Endothelial cell of hepatic sinusoid (primary cell): Measurements from ENCODE around the gene MAFB.

Experiments used
- in situ Hi-C: cut with HindIII; loops from 2 replicates; pipeline ENCODE4 v1.10.0; 2017; ENCODE audit warnings: low sequenced_read_pairs

The MAFB gene

DNA sequence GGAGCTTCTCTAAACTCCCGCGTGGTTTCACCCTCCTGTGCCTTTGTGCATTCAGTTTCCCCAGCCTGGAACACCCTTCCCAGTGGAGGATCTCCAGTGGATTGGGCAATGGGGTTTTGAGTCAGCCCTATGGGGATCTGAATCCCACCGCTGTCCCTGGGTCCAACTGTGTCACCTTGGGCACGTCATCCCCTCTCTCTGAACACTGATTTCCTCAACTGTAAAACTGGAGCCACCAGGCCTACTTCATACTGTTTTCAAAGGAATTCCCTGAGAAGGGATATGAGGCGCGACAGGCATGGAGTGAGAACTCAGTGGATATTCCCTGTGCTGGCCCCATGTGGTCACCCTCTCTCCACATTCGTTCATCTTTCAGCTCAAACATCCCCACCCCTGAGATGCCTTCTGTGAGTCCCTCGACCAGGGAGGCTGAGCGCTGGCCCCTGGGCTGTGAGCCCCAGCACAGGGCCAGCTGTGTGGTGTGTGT, 25.7 kb downstream of the MAFB start:
- in situ Hi-C loops, result no loop called here

GRCh38 chr20:40659567-40659966, 29.5 kb downstream of the MAFB start:
- in situ Hi-C loops, result no loop called here

DNA sequence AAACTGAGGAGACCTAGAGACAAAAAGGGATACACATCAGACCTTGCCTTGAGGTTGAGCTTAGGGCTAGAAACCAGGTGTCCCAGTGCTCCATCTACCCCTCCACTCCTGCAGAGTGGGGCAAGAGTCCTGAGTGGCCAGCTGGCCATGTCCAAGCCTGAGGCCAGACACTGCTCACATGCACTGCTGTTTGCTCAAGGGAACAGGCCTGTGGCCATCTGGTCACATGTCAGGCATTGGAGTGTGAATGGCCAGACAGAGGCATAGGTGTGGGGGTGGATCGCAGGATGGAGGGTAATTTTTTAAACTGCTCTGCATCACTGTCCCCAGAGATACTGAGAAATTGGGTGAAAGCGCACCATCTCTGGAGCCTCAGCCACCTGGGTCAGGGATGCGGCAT, 30.5 kb downstream of the MAFB start:
- in situ Hi-C loops, result no loop called here

DNA sequence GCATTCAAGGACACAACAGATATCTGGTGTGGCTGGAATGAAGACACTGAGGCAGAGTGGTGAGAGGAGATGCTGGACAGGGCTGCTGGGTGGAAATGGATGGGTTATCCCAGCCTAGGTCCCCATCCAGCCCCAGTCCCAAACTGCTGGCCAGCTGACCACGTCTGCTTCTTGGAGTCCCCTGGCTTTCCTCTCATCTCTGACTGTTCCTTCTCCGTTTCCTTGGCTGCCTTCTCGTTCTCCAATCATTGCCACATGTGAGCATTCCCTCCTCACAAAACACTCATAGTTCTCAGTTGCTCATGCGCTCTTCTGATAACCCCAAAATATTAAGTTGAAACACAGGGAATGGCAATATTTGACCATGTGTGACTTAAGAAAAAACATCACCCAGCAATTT, 31.5 kb downstream of the MAFB start:
- in situ Hi-C loops, result no loop called here

DNA sequence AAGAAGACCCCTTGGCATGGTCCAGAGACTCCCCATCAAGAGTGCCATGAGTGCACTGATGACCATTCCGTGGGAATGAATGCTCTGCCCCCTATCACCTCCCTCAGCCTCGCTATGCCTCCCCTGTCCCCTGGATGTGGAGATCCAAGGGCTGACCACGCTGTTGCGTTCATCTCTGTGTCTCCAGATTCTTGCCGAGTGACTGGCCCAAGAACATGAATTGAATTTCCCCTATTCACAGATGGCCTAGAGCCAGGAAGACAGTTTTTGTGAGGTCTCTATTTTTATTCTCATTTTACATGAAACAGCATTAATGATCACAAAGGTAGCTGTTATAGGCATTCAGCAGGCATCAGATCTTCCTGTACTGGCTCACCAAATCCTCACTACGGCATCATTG, 33.6 kb downstream of the MAFB start:
- in situ Hi-C loops, result no loop called here

DNA sequence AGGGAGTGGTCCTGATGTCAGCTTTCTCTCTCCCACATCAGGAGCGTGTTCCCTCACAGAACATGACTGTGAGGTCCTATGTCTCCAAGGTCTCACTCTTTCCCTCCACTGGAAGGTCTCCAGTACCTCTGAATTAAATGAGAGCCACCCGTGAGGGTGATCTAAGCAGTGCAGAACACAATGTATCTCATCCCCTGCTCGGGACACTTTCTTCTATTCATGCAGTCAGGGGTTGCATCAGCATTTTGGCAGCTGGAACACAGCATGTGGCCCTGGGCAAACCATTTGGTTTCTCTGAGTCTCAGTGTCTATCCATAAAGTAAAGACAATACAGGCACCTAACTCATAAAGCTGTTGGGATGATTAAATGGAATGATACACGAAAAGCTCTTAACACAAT, 34.2 kb downstream of the MAFB start:
- in situ Hi-C loops, result loop anchor here (5.0 kb wide), 1 partner anchor 83 kb away; no protein-coding TSS in a partner anchor

- in situ Hi-C loops, result loop anchor here (5.0 kb wide), 1 partner anchor 80 kb away; no protein-coding TSS in a partner anchor
Measured at GRCh38 chr20:40652441-40652987, 36.5 kb downstream of the MAFB start.

- in situ Hi-C loops, result loop anchor here (5.0 kb wide), 1 partner anchor 79 kb away; no protein-coding TSS in a partner anchor
Measured at GRCh38 chr20:40651151-40651550, 37.9 kb downstream of the MAFB start.

GRCh38 chr20:40650707-40651106, 38.3 kb downstream of the MAFB start:
- in situ Hi-C loops, result loop anchor here (5.0 kb wide), 1 partner anchor 78 kb away; no protein-coding TSS in a partner anchor

GRCh38 chr20:40648210-40649072, 40.6 kb downstream of the MAFB start:
- in situ Hi-C loops, result no loop called here

GRCh38 chr20:40646813-40647212, 42.2 kb downstream of the MAFB start:
- in situ Hi-C loops, result no loop called here

GRCh38 chr20:40646361-40646760, 42.7 kb downstream of the MAFB start:
- in situ Hi-C loops, result no loop called here

- in situ Hi-C loops, result no loop called here
Measured at GRCh38 chr20:40644863-40645262, 44.2 kb downstream of the MAFB start.

- in situ Hi-C loops, result no loop called here
Measured at GRCh38 chr20:40643891-40644290, 45.1 kb downstream of the MAFB start.

GRCh38 chr20:40641809-40642208, 47.2 kb downstream of the MAFB start:
- in situ Hi-C loops, result no loop called here

GRCh38 chr20:40641202-40641601, 47.8 kb downstream of the MAFB start:
- in situ Hi-C loops, result no loop called here

- in situ Hi-C loops, result no loop called here
Measured at GRCh38 chr20:40640667-40641066, 48.4 kb downstream of the MAFB start.

- in situ Hi-C loops, result no loop called here
Measured at GRCh38 chr20:40639676-40640355, 49.2 kb downstream of the MAFB start.

GRCh38 chr20:40639132-40639531, 49.9 kb downstream of the MAFB start:
- in situ Hi-C loops, result no loop called here

DNA sequence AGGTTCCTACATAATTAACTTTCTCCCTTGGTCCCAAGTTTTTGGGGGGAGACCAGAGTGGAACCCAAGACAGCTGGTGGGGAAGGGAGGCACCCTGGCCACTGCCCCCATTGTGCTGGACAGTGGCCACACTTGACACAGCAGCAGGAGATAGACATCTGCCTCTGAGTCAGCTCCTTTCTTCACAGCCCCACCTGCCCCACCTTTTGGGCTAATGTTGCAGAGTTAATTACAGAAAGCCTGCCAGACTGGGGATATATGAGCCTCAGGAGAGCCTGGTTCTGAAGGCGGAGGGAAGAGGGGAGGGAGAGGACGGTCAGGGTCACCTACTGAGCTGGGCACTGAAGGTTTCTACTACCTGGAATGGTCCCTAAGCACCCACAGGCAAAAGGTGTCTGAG, 50.6 kb downstream of the MAFB start:
- in situ Hi-C loops, result no loop called here

DNA sequence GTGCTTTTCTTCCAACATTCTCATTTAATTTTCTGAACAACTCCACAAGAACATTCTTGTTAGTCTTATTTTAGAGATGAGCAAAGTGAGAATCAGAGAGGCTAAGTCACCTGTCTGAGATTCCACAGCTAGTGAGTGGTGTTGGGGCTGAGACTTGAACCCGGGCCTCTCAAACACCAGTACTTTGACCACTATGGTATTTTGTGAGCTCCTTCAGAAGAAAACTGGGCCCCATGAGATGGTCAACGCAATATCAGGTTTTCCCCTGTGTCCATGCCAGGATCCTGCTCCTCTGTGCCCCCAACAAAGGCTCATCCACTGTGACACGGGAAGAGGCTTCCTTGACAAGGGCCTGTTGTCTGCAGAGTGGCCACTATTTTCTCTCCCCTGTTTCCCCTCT, 51.9 kb downstream of the MAFB start:
- in situ Hi-C loops, result no loop called here

DNA sequence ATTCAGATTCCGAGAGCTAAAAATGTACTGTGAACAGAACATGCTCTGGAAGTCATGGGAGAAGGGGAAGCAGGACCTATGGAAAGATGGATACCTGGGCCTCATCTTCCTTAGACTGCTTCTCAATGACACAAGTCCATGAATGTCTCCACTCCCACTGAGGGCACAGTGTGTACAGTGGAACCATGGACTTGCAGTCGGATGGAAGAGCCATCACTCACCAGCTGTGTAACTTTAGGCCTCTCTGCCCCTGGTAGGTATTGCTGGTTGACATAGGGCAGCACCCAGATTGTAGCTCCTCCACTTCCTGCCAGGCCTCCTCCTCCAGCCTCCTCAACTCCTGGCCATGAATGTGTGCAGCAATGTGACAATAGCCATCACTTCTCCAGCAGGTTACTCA, 52.5 kb downstream of the MAFB start:
- in situ Hi-C loops, result no loop called here
